HG02981 (cell line): Measurements from ENCODE around the gene RORB.

Source experiments
- ATAC-seq: cut with Tn5 transposase; IDR thresholded peaks from one replicate; pipeline ENCODE4 v1.9.1; 2021; ENCODE audit warnings: mild to moderate bottlenecking, moderate library complexity; ENCODE audit not compliant: unreplicated experiment

Gene RORB

DNA sequence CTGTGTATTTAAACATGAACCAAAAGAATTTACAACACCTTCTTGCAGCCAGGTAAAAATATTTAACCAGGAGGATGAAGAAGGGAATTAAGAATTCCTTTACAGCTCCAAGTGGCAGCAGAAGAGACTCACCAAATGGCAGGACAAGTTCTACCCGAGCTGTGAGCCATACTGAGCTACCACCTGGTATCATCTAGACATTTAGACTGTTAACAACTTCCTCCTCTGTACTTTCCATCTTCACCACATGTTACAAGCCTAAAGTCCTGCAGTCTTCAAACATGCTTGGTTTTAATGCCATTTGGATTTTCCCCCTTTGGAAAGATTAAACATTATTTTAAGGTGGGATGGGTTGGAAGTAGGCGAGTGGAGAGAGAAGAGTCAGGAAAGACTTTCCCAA lies 200.4 kb downstream of the RORB start:
- no peak for ATAC-seq

DNA sequence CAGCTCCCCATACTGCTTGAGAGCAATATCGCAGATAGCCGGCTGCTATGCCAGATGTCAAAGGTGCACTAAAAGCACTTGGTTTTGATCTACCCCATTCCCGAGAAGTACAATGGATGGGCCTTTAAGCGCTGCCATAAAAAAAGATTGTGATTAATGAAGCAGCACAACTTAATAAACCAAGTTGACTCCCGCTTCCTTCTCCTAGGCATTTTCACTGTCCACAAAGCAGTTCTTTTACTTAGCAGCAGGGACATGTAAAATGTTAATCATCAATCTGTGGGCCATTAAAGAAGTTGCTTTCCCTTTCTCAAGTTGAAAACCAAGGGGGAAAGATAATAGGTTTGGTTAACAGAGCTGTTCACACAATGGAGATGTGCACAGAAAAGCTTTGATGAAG lies 214.2 kb downstream of the RORB start:
- ATAC-seq: no peak

DNA sequence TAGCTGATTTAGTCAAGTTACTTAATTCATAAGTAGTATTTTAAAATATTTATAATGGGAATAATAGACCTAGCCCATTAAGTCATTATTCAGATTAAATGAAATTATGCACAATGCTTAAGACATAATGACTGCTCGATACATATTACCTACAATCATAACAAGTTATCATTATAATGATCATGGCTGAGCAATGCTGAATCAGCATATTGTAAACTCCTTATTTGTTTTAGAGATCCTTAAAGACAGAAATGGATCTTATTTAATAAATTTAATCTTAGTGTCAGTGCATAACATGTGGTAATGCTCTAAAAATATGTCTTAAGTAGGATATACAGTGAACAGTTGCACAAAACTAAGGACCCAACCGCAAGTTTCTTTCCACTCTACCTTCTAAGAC lies 221.6 kb downstream of the RORB start:
- no peak for ATAC-seq

DNA sequence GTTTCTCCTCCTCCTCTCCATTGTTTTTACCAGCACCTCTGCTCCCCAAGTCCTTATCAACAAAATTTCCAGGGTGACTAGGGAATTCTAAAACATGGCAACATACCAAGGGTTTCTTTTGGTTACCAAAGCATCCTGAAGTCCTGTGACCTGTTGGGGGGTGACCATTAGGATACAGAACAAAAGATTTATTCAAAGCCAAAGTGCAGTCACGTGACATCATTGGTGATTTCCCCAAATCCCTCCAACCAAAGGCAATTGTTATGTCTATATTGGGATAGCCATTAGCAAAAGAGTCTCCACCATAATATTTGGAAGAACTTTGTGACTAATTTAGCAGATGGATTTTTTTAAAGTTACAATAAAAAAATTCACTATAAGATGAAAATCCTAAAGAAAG lies 222.2 kb downstream of the RORB start:
- ATAC-seq: no peak

DNA sequence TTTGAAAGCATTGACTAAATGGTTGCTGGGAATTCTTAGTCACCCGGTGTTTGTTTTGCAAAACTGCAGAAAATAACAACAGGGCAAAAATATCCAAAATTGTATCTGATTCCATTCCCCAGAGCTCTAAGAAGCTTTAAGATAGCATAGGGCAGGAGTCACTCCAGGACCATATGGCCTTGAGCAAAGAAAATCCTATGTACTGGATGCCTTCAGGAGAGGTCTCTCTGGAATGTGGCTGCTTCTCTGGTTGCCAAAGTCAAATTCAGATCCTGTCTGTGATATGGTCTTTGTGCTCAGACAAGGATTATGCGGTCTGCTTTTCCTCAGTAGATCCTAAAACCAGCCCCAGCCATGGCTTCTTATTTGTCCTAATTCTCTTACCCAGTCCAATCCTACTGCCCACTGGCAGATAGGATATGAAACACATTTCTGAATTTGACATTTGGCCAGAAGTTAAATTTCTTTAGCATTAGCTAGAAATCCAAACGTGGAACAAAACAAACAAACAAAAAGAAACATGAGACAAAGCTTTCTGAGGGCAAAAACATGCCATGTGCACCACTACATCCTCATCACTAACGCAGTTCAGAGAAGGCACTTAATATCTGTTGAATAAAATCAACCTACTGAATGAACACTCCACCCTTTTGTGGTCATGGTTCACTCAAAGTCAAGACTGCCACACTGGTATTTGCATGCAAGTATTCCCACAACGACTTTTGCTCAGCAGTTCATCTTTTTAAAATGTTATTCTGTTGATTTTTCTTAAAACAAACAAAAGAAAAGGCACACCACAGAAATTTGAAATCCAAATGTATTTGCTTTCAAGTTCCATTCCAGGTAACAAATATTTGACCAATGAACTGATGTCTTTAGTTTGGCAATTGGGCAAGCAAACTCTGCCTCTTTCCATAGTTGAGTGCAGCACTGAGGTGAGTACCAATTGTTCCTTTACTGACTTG lies 224.8 kb downstream of the RORB start:
- ATAC-seq: no peak

DNA sequence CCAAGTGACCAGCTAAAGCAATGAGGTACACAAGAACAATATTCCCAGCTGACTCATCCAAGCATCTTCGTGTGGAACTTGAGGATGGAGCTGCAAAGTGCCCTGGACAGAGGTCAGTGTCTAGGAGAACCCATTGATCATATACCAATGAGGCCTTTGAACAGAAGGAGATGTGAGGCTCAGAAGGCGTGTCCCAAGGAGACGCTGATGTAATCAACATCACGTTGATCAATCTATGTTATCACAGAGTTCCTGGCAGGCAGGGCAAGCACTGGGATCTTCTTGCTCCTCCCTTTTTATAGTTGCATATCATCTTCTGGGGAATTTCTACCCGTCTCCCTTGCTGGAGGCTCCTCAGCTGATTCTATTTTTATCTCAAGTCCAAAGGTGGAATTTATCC lies 227.2 kb downstream of the RORB start:
- ATAC-seq: no peak

DNA sequence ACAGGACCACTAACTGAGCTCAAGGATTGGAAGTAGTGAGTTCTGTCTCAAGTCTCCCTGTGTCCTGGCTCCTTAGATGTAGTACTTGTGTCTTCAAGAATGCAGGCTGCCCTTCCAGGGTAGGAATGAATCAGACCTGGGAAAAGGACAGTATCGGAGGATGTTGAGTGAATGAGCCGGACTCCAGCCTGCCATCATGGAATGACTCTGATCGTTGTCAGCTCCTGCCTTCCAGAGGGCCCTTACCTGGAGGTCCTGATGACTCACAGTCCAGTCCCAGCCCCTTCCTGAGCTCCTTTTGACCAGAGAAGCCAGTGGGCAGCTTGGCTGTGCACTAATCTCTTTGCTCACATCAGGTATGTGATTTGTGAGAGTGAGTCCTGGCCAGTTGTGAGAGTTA lies 229.4 kb downstream of the RORB start:
- no peak for ATAC-seq

DNA sequence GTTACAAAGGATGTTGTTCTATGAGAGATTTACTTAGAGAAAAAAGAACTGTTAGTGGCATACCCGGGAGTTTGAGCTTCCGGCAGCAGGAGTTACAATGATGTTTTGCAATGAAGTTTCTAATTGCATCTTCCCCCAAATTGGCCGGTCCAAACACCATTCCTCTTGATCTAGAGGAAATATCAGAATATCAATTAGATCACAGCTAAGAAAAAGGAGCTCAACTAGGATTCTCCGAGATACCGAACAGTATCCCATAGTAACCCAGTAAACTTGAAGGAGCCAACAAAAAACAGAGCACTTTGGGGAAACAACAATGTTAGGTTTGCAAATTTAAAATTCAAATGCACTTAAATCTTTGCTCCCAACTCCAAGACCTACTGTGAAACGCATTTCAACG lies 231.0 kb downstream of the RORB start:
- ATAC-seq: no peak

DNA sequence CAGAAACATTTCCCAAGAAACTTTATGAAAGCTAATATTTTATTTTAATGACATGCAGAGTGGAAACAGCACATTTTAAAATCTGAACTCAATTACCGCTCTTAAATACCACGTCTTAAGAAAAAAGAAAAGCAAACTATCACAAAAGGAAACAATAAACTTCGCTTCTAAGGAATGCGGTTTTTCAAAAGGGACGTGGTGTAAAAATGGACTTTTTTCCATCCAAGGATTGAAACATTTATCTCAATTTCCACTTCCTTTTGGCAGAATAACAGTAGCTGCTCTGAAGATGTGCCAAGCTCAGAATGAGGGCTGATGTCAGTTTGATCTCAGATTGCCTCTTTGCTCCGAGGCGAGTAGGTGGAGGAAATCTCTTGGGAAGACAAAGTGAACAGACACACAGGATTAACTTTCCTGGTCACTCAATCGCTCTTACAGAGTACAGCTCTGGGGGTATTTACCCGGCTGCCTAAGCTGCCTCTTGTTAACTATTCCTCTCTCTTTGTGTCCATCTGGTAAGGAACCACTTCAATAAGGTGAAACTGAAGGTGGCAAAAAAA lies 232.1 kb downstream of the RORB start:
- ATAC-seq: no peak

DNA sequence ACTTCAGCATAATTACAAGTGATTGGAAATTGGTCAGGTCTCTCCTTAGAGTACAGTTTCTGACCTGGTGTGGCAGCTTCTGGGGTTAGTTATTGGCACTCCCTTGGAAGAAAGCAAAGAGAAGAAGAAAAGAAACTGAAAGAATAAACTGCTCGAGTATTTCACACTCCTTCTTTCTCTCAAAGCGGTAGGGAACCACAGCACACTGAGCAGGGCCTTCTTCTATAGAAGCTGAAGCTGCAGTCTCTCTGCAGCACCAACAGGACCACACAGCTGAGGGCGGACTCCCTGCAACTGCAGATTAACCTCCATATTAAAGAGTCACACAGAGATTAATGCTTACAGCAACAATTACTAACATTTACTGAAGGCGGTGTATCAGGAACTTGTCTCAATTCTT lies 238.6 kb downstream of the RORB start:
- ATAC-seq: no peak

DNA sequence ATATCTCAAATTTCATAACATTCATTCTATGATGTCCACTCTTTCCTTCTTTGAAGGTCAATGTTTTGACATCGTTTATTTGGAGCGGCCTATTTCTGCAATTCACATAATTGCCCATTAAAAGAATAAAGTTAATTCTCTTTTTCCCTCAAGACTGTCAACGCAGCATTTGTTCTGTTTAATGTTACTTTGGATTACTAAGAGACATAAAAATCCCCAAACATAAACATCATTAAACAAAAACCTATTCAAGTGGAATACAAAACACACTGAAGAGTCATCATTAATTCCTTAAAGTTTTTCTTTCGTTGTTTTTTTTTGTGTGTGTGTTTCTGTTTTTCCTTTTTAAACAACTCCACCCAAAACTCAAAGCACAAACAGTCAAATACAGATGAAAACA lies 239.5 kb downstream of the RORB start:
- ATAC-seq: no peak

DNA sequence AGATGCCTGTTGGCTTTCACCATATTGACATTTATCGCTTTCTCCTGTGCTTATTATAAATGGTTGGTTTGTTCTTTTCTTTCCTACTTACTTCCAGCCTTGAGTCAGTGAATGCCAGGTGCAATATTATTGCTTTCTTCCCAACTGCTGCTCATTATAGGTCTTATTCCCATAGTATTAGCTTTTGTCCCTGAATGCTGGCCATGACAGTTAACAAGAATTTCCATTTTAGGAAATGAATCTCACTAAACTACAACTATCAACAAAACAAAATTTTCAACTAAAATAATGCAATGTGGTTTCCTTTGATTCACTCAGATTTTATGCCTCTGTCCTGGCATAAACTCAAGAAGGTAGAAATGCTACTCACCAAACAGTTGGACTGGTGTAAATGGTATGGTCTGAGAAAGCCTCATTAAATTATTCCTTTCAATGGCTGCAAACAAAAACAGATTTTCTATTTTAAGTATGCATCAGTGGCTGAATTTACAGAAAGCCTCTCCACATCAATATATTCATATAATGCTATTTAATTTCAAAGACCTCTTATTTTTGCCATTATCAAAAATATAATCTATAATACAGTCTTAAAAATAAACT lies 245.2 kb downstream of the RORB start:
- ATAC-seq: no peak
